ENCODE results near the gene CD83.

DNA sequence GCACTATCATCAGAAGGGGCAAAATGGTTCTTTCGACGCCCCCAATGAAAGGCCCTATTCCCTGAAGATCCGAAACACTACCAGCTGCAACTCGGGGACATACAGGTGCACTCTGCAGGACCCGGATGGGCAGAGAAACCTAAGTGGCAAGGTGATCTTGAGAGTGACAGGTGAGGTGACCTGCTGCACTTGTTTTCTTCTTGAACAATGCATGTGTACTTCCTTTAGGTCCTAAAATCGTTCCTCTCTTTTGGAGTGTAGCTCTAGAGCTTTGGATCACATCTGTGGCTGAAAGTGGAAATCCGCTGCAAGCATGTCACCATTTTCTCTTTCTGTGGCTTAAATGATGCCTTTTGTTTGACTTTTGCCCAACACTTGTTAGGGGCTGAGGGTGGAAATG, 14.0 kb downstream of the CD83 start:
- no peak for TF ChIP-seq EZH2 (IDR thresholded peaks at IDR 0.05; ENCODE audit: borderline replicate concordance)
- TF ChIP-seq, protein P1, sequence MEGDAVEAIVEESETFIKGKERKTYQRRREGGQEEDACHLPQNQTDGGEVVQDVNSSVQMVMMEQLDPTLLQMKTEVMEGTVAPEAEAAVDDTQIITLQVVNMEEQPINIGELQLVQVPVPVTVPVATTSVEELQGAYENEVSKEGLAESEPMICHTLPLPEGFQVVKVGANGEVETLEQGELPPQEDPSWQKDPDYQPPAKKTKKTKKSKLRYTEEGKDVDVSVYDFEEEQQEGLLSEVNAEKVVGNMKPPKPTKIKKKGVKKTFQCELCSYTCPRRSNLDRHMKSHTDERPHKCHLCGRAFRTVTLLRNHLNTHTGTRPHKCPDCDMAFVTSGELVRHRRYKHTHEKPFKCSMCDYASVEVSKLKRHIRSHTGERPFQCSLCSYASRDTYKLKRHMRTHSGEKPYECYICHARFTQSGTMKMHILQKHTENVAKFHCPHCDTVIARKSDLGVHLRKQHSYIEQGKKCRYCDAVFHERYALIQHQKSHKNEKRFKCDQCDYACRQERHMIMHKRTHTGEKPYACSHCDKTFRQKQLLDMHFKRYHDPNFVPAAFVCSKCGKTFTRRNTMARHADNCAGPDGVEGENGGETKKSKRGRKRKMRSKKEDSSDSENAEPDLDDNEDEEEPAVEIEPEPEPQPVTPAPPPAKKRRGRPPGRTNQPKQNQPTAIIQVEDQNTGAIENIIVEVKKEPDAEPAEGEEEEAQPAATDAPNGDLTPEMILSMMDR (IDR thresholded peaks at IDR 0.05; ENCODE audit: poor library complexity): no peak
- TF ChIP-seq EZH2phosphoT487 (IDR thresholded peaks at IDR 0.05; ENCODE audit: low read depth, severe bottlenecking, unreplicated experiment): no peak

Measured in hepatocyte (in vitro differentiated cells).